PFSK-1 (cell line): ENCODE results near the gene PACRGL.

Experiments used
- FOXP2 ChIP-seq: optimal IDR thresholded peaks from 2 replicates; pipeline ENCODE3; 2011; ENCODE audit warnings: borderline replicate concordance, control low read depth, inconsistent platforms; ENCODE audit not compliant: insufficient read depth; ENCODE audit errors: extremely low read length, extremely low read depth
- POLR2AphosphoS5 ChIP-seq: IDR thresholded peaks from 2 replicates; pipeline ENCODE4 v1.6.1; 2012; ENCODE audit warnings: low read depth, mild to moderate bottlenecking, control low read depth, low read length, moderate library complexity
- REST ChIP-seq, 2 experiments: IDR thresholded peaks; 2 replicates each; pipeline versions ENCODE4 v1.6.1 to v1.8.0; 2011 to 2012; ENCODE audit warnings: low read depth in 2 of 2, low read length in 2 of 2, control low read depth in 1 of 2, inconsistent platforms in 1 of 2, mild to moderate bottlenecking in 1 of 2, moderate library complexity in 1 of 2; ENCODE audit not compliant: insufficient read depth in 1 of 2
- SIN3A ChIP-seq: IDR thresholded peaks from 2 replicates; pipeline ENCODE4 v1.6.1; 2012; ENCODE audit warnings: mild to moderate bottlenecking, low read length, moderate library complexity, borderline replicate concordance; ENCODE audit not compliant: insufficient read depth
- TAF1 ChIP-seq: IDR thresholded peaks from 2 replicates; pipeline ENCODE4 v1.6.1; 2012; ENCODE audit warnings: low read length, control low read depth, borderline replicate concordance; ENCODE audit not compliant: insufficient read depth

PACRGL gene

DNA sequence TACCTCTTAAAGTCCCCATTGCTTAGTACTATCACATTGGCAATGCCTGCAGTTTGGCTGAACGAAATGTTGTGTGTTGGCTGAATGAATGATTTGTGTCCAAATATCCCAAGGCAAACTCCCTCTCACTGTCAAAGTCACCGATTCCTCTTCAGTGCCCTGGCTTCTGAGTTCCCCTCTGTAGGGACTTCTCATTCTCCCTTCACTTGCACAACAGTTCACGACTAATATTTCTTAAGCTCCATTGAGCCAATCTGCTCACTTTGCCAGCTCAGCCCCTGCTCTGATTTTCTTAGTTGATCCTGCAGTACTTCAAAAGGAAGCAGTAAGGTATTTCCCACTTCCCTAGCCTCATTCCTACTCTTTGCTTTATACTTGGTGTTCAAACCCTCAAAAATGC is 21.9 kb upstream of the PACRGL start:
- TF ChIP-seq FOXP2 = no peak
- TF ChIP-seq POLR2AphosphoS5 = no peak
- no peak for TF ChIP-seq SIN3A

- TF ChIP-seq POLR2AphosphoS5 = no peak
- no peak for TF ChIP-seq FOXP2
- TF ChIP-seq TAF1 = no peak
- no peak for TF ChIP-seq REST (IDR thresholded peaks at IDR 0.05; ENCODE audit: insufficient read depth in 1 of 2, low read depth in 2 of 2, low read length in 2 of 2)
- no peak for TF ChIP-seq SIN3A
Observed at GRCh38 chr4:20679951-20680350, 20.3 kb upstream of the PACRGL start.

GRCh38 chr4:20680736-20681135 is 19.5 kb upstream of the PACRGL start:
- TF ChIP-seq TAF1 (no peak), POLR2AphosphoS5 (no peak), SIN3A (no peak), FOXP2 (no peak), REST (IDR thresholded peaks at IDR 0.05; ENCODE audit: insufficient read depth in 1 of 2, low read depth in 2 of 2, low read length in 2 of 2) (no peak)

DNA sequence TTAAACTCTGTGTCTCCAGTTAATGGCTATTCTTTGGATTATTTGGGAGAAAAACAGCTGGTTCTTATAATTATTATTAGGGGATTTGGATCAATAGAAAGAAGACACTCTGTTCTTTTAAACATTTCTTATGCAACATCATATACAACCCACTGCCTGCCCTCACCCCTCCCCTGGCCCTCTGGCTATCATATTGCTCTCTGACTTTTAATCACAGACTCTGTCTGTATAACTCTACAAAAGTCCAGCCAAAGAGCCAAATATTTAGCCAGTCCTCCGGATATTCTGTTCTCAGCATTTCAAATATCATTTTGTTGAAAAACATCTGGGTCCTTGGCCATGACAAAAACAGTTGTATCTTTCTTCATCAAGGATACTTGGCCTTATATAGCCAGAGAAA is 19.0 kb upstream of the PACRGL start:
- TF ChIP-seq TAF1 (no peak), FOXP2 (no peak), POLR2AphosphoS5 (no peak), REST (IDR thresholded peaks at IDR 0.05; ENCODE audit: insufficient read depth in 1 of 2, low read depth in 2 of 2, low read length in 2 of 2) (no peak)

DNA sequence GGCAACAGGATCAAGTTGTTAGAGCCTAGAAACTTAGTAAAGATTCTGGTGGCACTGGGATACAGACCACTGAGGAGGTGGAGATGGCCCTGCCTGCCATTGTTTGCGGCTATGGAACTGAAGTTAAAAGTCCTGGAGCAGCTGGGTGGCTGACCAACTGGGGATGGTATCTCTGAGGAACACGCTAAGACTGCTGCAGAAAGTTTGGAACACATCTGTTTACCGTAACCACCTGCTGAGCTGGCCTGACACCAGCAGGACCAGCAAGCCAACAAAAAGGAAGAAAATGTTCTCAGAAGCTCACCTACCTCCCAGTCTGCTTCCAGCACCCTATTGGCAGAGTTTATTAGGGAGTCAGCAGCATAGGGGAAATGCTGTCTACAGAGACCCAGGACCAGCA is 17.4 kb upstream of the PACRGL start:
- TF ChIP-seq SIN3A = no peak

GRCh38 chr4:20683766-20684165 is 16.5 kb upstream of the PACRGL start:
- TF ChIP-seq FOXP2 = no peak
- no peak for TF ChIP-seq SIN3A
- TF ChIP-seq REST (IDR thresholded peaks at IDR 0.05; ENCODE audit: insufficient read depth in 1 of 2, low read depth in 2 of 2, low read length in 2 of 2) = no peak
- TF ChIP-seq TAF1 = no peak
- TF ChIP-seq POLR2AphosphoS5 = no peak
